WTC11 (cell line): ENCODE data around the gene MAPK8IP2.

Source experiments
- CTCF ChIP-seq: fragments of 200-600 bp; IDR thresholded peaks from 2 replicates; pipeline ENCODE4 v1.8.0; 2022; ENCODE audit warnings: antibody characterized with exemption
- E2F5 ChIP-seq: sonication (generic); formaldehyde crosslinking; IDR thresholded peaks from 2 replicates; pipeline ENCODE4 v1.8.1; 2022; ENCODE audit warnings: mild to moderate bottlenecking, moderate library complexity, missing genetic modification reagents
- GABPB1 ChIP-seq: sonication (generic); formaldehyde crosslinking; IDR thresholded peaks from 2 replicates; pipeline ENCODE4 v1.8.1; 2023; ENCODE audit warnings: mild to moderate bottlenecking, missing genetic modification reagents
- IRF1 ChIP-seq: sonication (generic); formaldehyde crosslinking; IDR thresholded peaks from 2 replicates; pipeline ENCODE4 v1.8.0; 2023; ENCODE audit warnings: missing genetic modification reagents
- MAX ChIP-seq: sonication (generic); formaldehyde crosslinking; IDR thresholded peaks from 2 replicates; pipeline ENCODE4 v1.8.0; 2022; ENCODE audit warnings: mild to moderate bottlenecking, missing genetic modification reagents
- SP1 ChIP-seq: sonication (generic); formaldehyde crosslinking; conservative IDR thresholded peaks from 2 replicates; pipeline ENCODE4 v1.8.1; 2022; ENCODE audit warnings: missing genetic modification reagents
- ZNF512 ChIP-seq: sonication (generic); formaldehyde crosslinking; IDR thresholded peaks from 2 replicates; pipeline ENCODE4 v1.8.1; 2022; ENCODE audit warnings: missing genetic modification reagents, borderline replicate concordance

- TF ChIP-seq MAX: no peak
- no peak for TF ChIP-seq IRF1
- TF ChIP-seq CTCF: no peak
- TF ChIP-seq SP1 (CRISPR knock-in tag): no peak
- TF ChIP-seq ZNF512 (CRISPR knock-in tag): no peak
- no peak for TF ChIP-seq E2F5 (CRISPR knock-in tag)
- TF ChIP-seq GABPB1 (CRISPR knock-in tag): no peak
Measured at GRCh38 chr22:50600538-50600937, at the start of gene MAPK8IP2.
